CD4-positive, alpha-beta T cell treated with Interleukin-10 for 1 hour (primary cell): ENCODE data around the gene ATP9B.

Experiments used
- DNase-seq: peaks from one replicate; pipeline ENCODE4 v3.0.0-alpha.2; 2020

The ATP9B gene, protein sequence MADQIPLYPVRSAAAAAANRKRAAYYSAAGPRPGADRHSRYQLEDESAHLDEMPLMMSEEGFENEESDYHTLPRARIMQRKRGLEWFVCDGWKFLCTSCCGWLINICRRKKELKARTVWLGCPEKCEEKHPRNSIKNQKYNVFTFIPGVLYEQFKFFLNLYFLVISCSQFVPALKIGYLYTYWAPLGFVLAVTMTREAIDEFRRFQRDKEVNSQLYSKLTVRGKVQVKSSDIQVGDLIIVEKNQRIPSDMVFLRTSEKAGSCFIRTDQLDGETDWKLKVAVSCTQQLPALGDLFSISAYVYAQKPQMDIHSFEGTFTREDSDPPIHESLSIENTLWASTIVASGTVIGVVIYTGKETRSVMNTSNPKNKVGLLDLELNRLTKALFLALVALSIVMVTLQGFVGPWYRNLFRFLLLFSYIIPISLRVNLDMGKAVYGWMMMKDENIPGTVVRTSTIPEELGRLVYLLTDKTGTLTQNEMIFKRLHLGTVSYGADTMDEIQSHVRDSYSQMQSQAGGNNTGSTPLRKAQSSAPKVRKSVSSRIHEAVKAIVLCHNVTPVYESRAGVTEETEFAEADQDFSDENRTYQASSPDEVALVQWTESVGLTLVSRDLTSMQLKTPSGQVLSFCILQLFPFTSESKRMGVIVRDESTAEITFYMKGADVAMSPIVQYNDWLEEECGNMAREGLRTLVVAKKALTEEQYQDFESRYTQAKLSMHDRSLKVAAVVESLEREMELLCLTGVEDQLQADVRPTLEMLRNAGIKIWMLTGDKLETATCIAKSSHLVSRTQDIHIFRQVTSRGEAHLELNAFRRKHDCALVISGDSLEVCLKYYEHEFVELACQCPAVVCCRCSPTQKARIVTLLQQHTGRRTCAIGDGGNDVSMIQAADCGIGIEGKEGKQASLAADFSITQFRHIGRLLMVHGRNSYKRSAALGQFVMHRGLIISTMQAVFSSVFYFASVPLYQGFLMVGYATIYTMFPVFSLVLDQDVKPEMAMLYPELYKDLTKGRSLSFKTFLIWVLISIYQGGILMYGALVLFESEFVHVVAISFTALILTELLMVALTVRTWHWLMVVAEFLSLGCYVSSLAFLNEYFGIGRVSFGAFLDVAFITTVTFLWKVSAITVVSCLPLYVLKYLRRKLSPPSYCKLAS

DNA sequence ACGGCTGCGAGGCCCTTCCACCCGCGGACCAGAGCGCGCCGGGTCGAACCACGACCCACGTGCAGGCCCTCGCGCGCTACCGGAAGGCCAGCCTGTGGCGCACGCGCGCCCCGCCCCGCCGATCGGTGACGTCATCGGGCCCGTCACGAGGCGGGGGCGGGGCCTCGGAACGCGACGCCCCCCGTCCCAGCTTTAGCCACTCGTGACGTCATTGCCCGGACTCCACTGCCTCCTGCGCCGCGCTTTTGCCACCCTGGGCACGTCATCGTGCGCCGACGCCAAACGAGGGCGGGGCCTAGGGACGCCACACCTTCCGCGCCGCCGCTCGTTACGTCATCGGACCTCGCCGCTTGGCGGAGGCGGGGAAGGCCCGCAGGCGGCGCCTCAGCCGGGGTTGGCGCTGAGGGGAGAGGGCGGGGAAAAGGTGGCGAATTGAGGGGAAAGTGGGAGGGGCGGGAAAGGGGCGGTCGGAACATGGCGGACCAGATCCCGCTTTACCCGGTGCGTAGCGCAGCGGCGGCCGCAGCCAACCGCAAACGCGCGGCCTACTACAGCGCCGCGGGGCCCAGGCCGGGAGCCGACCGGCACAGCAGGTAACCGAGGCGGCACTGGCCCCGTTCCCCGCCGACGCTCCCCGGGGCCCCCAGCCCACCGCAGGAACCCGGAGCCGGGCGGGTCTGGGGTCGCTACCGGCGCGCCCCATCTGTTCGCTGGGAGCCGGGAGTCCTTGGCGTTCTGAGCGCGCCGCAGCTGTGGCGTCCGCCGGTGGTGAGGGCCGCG lies at the start of gene ATP9B:
TSS of gene ATP9B (plus strand) at position 458 of the 780 bp plus-strand sequence. CDS start at position 475, 17 bp downstream.
- peak; percentile 99 for DNase-seq

DNA sequence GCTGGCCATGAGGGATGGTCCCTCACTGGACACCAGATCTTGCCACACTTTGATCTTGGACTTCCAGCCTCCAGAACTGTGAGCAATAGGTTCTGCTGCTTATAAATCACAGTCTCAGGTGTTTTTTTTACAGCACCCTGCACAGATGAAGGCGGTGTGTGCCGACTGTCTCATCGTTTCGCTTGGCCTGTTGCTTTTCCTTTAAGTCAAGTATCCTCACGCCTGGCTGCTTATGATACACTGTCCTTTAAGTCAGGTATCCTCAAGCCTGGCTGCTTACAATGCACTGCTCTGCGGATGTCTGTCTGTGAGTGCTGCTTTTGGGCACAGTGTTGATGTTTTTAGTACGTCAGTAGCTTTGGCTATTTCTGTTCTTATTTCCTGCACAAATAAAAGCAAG lies 49.3 kb upstream of the ATP9B start:
- no peak for DNase-seq

DNA sequence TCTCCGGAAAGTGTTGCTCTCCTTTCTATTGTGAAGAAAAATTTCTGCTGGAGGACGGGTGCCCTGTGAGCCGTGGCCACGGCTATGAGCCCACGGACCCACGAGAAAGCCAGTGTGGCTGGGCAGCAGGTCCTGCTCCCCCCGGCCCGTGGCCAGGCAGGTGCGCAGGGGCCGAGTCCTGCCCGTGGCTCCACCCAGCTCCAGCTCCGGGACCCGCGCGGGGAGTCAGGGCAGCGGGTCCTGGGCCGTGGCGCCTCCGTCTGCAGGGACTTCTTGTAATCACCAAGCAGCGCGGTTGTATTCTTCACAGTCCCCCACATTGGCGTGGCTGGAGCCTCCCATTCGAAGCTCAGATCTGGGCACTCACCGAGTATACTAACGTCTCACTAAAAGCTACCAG lies 46.6 kb upstream of the ATP9B start:
- no peak for DNase-seq

DNA sequence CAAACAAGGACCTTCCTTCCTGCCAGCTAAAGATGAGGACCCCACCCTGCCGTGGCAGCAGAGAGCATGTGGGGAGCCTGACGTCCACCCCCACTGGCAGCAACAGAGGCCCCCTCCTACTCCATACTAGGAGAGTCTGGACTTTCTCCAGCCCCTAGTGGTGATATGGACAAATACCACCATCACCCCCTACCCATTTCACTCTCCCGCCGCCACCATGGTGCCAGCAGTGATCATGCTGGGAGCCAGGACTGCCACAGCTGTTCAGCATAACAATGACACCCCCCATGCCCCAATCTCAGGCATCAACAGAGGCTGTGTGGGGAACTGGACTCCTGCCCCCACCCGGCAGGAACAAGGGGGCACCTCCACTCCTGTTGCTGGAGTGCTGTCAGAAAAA lies 42.7 kb upstream of the ATP9B start:
- DNase-seq = no peak

DNA sequence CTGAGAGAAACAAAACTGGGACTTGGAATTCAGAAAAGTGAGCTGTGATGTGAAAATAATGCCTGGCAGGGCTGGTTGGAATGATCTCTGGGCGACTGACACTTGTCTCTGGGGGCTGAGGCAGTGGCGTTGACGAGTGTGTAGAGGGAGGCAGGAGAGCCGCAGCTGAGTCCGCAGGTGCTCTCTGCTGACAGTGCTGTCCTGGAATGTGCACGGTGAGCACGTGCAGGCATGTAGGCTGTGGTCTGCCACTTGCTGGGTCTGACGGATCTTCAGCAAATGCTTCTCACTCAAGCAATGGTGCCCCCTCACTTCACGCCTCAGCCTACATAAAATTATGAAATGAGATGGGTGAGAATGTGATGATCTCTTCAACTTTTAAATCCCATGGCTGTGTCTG lies 38.5 kb upstream of the ATP9B start:
- DNase-seq = no peak

DNA sequence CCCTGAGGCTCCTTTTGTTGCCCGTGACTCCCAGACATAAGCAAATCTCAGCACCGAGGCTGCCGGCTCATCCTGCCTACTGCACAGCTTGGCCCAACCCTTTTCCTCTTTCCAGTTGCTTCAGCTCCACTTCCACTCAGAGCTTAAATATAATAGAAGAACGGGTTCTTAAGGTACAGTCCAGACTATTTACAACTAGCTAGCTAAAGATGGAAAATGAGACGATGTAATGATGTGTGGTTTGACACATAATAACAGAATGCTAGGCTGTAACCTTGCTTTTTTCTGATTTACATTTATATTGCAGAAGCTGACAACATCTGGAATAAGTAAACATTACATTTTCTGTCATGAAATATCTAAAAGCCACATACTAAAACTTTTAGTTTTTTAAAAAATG lies 26.9 kb upstream of the ATP9B start:
- no peak for DNase-seq

DNA sequence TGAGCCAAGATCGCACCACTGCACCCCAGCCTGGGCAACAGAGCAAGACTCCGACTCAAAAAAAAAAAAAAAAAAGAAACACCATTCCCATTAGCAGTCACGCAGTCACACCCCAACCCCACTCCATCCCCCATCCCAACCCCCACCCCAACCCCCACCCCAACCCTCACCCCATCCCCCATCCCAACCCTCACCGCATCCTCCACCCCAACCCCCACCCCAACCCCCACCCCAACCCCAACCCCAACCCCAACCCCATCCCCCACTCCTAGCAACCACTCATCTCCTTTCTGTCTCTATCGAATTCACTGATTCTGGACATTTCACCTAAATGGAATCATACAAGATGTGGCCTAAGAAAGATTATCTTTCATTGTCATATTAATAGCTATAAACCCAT lies 25.9 kb upstream of the ATP9B start:
- DNase-seq = no peak

DNA sequence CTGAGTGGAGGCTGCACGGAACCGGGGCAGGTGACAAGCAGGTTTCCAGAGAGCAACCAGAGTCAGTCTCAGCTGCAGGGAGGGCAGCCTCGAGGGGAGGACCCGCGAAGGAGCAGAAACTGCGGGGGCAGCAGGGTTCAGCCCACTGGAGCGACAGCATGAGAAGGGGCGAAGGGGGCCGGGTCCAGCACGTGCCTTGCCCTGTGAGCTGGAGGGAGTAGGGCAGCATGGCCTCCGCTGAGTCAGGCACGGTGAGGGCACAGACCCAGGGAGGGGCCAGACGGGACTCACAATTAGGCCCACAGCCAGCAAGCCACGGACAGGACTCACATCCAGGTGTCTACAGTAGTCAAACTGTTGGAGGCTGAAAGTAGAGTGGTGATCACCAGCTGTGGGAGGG lies 22.7 kb upstream of the ATP9B start:
- DNase-seq = no peak

DNA sequence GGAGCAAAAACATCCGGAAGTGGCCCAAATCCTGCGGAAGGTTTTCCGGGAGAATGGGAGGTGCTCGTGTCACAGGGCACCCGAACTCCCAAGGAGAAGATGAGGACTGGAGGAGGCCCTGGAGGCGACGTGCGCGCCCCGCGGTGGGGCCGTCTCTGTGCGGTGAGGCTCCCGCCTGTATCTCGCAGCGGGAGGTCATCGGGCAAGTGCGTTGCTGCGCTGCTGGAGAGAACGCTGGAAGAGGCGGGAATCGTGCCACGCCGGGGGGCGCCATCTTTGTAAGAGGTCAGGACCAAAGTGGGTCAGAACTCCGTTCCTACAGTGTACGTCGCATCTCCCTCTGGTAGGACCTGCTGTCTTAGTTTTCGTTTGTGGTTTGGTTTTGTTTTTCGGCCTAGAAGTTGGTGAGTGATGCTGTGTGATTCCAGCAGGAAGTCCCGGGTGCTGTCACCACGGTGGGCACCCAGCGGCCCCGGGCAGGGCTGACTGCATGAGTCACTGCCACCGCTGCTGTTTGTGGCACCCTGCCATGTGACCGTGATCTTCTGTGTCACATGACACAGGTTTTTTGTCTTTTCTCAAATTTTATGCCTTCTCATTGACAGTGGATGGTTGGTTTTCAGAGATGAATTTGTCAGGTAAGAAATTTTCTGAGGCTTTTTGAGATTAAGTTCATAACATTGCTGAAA lies 21.5 kb upstream of the ATP9B start:
- no peak for DNase-seq

DNA sequence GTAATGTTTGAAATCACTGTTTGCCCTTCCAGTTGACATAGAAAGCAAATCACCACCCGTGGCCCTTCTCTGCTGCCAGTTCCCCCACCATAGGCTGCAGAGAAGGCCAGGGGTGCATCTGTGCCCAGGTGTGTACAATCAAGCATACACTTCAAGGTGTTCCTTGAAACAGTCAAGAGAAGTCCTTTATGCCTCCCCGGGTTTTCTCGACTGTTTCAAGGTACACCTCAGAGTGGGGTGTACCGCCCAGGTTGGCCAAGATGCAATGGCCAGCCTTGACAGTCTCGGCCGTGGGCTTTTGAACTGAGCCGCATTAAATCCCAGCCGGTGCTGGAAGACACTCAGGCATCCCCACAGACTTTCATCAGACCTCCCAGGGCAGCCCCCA lies 21.0 kb upstream of the ATP9B start:
- DNase-seq = no peak

DNA sequence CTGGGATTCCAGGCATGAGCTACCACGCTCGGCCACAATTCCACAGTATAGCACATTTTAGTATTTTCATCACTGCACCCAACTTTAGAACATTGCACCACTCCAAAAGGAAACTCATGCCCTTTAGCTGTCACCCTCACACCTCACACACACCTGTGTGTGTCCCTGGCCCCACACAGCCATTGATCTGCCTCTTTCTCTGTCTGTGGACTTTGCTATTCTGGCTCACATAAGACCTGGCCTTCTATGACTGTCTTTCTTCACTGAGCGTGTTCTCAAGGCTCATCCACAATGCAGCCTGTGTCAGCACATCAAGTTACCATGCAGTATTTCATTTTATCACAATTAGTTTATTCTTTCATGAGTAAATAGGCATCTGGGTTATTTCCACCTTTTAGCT lies 19.7 kb upstream of the ATP9B start:
- DNase-seq = no peak

DNA sequence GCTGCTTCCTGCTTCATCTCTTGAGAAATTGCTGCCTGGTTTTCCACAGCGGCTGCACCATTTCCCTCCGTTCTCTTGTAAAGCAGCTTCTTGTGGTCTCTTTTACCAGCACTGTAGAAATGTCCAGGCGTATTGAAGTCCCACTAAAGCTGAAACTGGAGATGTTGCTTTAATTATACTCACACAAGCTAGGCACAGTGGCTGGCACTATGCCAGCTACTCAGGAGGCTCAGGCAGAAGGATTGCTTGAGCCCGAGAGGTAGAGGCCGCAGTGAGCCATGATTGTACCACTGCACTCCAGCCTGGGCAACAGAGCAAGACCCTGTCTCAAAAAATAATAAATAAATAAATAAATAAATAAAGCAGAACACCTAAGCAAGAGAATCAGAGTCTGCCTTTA lies 19.2 kb upstream of the ATP9B start:
- no peak for DNase-seq

DNA sequence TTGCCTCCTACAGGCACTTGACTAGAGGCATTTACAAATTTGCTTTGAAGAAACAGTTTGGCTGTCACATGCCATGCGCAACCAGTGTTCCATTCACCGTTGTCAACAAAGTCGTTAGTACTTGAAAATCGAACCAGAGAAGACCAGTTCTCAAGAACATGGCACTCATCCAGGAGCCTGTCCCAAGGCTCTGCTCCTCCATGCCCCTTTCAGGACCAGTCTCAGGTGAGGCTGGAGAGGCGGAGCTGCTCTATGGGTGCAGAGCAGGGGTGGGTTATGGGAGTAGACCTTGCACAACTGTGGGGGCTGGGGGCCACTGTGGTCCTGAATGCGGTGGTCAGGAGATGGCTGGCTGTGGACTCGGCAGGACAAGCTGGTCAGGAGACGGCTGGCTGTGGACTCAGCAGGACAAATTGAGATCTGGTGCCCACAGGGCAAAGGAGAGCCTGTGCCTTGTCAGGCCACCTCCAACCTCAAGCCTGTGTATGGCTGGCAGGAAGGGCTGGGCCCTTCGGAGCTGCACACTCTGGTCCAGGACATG lies 12.3 kb upstream of the ATP9B start:
- DNase-seq = no peak

DNA sequence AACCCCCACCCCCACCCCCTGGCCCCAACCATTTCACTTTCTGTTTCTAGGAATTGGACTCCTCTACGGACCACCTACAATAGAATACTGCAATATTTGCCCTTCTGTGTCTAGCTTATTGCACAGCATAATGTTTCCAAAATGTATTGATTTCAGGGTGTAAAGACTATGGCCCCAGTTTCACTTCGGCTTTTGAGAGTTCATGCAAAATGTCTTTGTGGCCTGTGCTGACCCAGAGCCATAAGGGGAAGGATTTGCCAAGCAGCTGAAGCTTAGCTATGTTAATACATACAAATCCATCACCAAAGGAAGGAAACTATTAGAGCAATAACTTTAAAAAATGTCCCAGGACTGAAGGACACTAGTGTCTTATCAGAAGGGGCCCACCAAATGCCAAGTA lies 11.2 kb upstream of the ATP9B start:
- DNase-seq = no peak

DNA sequence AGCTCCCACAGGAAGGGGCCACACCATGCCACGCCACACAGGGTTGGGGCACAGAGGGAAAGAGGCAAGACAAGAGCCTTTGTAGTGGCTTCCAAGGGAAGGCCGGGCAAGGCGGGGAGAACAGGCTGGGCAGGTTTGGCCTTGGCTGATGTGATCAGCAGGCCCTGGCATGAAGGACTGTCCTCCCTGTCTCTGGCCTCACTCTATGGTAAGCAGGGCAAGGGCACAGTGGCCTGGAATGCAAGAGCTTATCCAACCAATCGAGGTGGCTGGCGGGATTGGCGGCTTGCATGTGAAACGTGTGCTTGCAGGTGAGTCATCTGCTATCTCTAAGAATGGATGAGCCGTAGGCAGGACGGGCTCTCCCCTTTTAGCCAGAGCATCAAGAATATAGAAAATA lies 6.4 kb upstream of the ATP9B start:
- DNase-seq = no peak

DNA sequence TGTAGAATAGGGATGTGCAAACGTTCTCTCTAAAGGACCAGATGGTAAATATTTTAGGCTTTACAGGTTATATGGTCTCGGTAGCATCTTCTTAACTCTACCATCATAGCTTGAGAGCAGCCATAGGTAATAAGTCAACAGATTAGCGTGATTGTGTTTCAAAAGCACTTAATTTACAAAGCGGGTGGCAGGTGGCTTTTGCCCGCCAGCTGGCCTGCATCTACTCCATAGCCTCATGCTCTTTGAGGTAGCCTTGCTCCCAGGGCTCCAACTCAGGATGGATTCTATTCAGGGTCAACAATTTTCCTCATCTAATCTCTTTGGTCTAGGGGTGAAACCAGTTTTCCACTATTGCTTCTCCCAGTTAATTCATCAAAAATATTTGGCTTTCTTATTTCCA lies 5.0 kb upstream of the ATP9B start:
- no peak for DNase-seq

DNA sequence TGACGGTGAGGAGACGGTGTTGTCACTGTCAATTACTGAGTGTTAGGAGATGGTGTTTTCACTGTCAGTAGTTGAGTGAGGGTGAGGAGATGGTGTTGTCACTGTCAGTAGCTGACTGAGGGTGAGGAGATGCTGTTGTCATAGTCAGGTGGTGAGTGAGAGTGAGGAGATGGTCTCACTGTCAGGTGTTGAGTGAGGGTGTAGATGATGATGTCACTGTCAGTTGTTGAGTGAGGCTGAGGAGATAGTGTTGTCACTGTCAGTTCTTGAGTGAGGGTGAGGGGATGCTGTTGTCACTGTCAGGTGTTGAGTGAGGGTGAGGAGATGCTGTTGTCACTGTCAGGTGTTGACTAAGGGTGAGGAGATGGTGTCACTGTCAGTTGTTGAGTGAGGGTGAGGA lies 3.4 kb upstream of the ATP9B start:
- DNase-seq = no peak

DNA sequence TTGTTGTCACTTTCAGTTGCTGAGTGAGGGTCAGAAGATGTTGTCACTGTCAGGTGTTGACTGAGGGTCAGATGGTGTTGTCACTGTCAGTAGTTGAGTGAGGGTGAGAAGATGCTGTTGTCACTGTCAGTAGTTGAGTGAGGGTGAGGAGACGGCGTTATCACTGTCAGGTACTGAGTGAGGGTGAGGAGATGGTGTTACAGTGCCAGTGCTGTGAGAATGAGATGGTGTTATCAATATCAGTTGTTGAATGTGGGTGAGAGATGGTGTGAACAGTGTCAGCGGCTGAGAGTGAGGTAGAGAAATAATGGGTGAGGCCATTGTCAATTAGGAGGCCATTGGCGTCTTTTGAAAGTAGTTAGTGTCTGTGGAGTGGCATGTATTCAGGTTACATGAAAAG lies 1.6 kb upstream of the ATP9B start:
- peak; percentile 20 for DNase-seq

DNA sequence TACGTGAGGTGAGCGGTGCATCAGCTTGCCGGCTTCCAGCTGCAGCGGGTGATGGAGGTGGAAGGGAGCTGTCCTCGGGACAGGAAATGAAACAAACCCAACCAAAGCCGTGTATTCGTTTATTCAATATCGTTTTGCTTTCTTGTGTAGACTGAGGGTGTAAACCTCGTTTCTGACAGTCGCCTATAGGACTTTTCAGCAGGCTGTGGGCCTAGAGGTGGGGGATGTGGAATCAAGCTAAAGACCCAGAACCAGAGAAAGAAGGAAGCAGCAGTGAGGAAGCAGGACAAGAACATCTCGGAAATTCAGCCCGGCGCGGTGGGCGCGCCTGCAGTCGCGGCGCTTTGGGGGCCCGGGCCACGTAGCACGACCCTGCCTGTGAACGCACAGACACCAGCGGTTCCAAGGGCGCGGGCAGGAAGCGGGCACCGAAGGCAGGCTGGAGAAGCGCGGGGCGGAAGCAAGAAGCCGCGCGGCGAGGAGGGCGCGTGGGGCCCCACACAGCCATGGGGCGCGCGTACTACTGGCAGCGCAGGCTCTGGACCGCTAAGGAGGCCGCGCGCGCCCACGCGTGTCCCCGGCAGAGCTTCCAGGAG lies 755 bp upstream of the ATP9B start:
- no peak for DNase-seq

DNA sequence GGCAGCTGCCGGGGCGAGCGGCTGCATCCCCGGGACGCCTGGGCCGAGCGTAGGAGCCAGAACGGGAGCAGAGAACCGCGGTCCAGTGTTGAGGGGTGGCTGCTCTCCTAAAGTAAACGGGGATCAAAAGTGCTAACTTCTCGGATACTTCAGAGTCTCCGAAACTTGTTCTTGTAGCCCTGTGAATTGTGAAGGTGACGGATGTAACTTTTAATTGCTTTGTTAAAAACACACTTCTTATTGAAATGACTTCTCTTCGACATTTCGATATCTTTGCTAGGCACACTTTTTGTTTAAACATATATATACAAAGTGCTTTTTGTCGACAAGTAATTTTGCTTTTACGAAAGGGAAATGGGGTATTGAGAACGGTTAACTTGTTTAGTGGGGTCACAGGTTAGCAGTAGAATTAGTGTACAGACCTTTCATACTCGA lies 540 bp downstream of the ATP9B start:
- no peak for DNase-seq

DNA sequence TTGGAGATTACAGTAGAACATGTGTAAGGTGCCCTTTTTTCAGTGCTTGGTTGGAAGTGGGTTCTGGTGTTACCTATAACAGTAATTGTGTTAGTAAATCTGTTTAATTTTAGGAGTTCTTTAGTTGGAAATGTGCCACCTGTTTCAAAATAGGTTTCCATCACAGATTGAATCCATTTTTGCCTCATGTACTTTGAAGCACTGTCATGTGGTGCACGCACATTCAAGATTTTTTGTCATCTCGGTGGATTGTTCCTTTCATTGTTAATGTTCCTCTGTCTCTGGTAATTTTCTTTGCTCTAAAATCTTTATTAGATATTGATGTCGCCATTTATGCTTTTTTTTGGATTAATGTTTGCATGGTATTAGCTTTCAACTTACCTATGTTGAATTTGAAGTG lies 1.3 kb downstream of the ATP9B start:
- DNase-seq = no peak

DNA sequence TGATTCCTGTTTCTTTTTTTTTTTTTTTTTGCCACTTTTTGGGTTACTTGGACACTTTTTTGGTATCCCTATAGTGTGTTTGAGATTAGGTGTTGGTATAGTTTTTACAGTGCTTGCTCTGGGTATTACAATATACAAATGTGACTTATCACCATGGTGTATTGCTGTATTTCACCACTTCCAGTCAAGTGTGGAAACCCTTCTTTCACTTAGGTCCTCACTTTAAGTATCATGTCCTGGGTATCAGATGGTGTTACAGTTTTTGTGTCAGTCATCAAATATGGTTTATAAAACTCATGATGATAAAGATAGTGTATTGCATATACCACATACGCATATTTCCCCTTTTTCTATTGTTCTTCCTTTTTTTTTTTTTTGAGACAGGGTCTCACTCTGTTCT lies 1.8 kb downstream of the ATP9B start:
- no peak for DNase-seq
